IMR-90 (cell line): ENCODE data around the gene KCTD5. TPM values are rescaled to one million over a fixed set of nuclear protein-coding genes. Genes with fewer than 3 reads are reported as not detected.
"Not testable (repeated sequence)": the region's sequence is repeated elsewhere in the genome, so short reads cannot be mapped to it uniquely, and the experiment has no call there.

Experiments
- ATAC-seq: fragments of 200-7000 bp; cut with Tn5 transposase; 2 replicates; pipeline ENCODE4 v1.9.1; 2020; ENCODE audit warnings: low read depth, mild to moderate bottlenecking, moderate library complexity
- BruUV-seq: library from RNA; stranded (reverse); fragments of 400-500 nt; replicated peaks from 2 replicates; lab custom pipeline; 2021; lab: Mats Ljungman, UMichigan
- CTCF ChIA-PET: fragments of 300-600 bp; formaldehyde crosslinking; extraction: SDS; loops from one replicate; lab custom pipeline; 2021; ENCODE audit warnings: antibody characterized with exemption; lab: Yijun Ruan, JAX
- POLR2A ChIA-PET: fragments of 300-600 bp; sonication (Branson Sonifier 250); formaldehyde crosslinking; loops from one replicate; lab custom pipeline; 2022; ENCODE audit warnings: antibody characterized with exemption; ENCODE audit not compliant: unreplicated experiment; lab: Charles Lee
- DNase-seq: peaks from one replicate; pipeline ENCODE4 v3.0.0; 2013
- H2AFZ ChIP-seq: replicated peaks from 2 replicates; pipeline ENCODE3; 2013; ENCODE audit warnings: low read length, mild to moderate bottlenecking; ENCODE audit not compliant: poor library complexity
- H2AK5ac ChIP-seq: 2 replicates; pipeline ENCODE4 v1.6.1; 2013; ENCODE audit warnings: low read depth, low read length, inconsistent platforms
- H2AK9ac ChIP-seq: replicated peaks from 2 replicates; pipeline ENCODE3; 2013; ENCODE audit warnings: mild to moderate bottlenecking, low read depth, low read length, moderate library complexity; ENCODE audit not compliant: poor library complexity
- H2BK120ac ChIP-seq: 2 replicates; pipeline ENCODE4 v1.6.1; 2013; ENCODE audit warnings: low read depth, low read length, inconsistent platforms
- H2BK15ac ChIP-seq: 3 replicates; pipeline ENCODE4 v1.6.1; 2013; ENCODE audit warnings: low read depth, low read length, inconsistent platforms
- H2BK20ac ChIP-seq: 2 replicates; pipeline ENCODE4 v1.6.1; 2013; ENCODE audit warnings: low read depth, mild to moderate bottlenecking, inconsistent platforms, low read length, moderate library complexity
- H2BK5ac ChIP-seq: 2 replicates; pipeline ENCODE4 v1.6.1; 2013; ENCODE audit warnings: mild to moderate bottlenecking, low read depth, low read length, inconsistent platforms; ENCODE audit not compliant: poor library complexity, severe bottlenecking
- H3K14ac ChIP-seq: replicated peaks from 2 replicates; pipeline ENCODE4 v1.6.1; 2013; ENCODE audit warnings: low read depth, low read length, inconsistent platforms
- H3K18ac ChIP-seq: 2 replicates; pipeline ENCODE4 v1.6.1; 2013; ENCODE audit warnings: low read depth, low read length, control low read depth
- H3K23ac ChIP-seq: 2 replicates; pipeline ENCODE4 v1.6.1; 2013; ENCODE audit warnings: low read depth, low read length, inconsistent platforms
- H3K27ac ChIP-seq: 2 replicates; pipeline ENCODE4 v1.5.1; 2013; ENCODE audit warnings: mild to moderate bottlenecking, control low read depth, low read length; ENCODE audit not compliant: insufficient read depth
- H3K27me3 ChIP-seq: 2 replicates; pipeline ENCODE4 v1.6.1; 2013; ENCODE audit warnings: low read length; ENCODE audit not compliant: control insufficient read depth, insufficient read depth
- H3K36me3 ChIP-seq: 2 replicates; pipeline ENCODE4 v1.6.1; 2013; ENCODE audit warnings: low read length, mixed read lengths; ENCODE audit not compliant: control insufficient read depth, insufficient read depth
- H3K4ac ChIP-seq: 2 replicates; pipeline ENCODE4 v1.6.1; 2013; ENCODE audit warnings: low read depth, low read length, inconsistent platforms
- H3K4me1 ChIP-seq: 2 replicates; pipeline ENCODE4 v1.6.1; 2013; ENCODE audit warnings: low read length, mixed read lengths; ENCODE audit not compliant: control insufficient read depth, insufficient read depth
- H3K4me2 ChIP-seq: 2 replicates; pipeline ENCODE4 v1.6.1; 2013; ENCODE audit warnings: low read depth, mild to moderate bottlenecking, control low read depth, low read length, moderate library complexity
- H3K4me3 ChIP-seq: 2 replicates; pipeline ENCODE4 v1.5.1; 2013; ENCODE audit warnings: low read depth, mild to moderate bottlenecking, control low read depth, low read length, moderate library complexity; ENCODE audit not compliant: insufficient read depth
- H3K56ac ChIP-seq: 2 replicates; pipeline ENCODE4 v1.6.1; 2013; ENCODE audit warnings: low read length, inconsistent platforms; ENCODE audit not compliant: insufficient read depth; ENCODE audit errors: extremely low read depth
- H3K79me1 ChIP-seq, 2 experiments: 2 replicates each; pipeline ENCODE4 v1.6.1; 2013; ENCODE audit warnings: low read length in 2 of 2, inconsistent platforms in 1 of 2, low read depth in 1 of 2
- H3K9ac ChIP-seq: 2 replicates; pipeline ENCODE4 v1.6.1; 2013; ENCODE audit warnings: low read depth, low read length, control low read depth
- H3K9me1 ChIP-seq: 2 replicates; pipeline ENCODE4 v1.6.1; 2013; ENCODE audit warnings: low read length, inconsistent platforms; ENCODE audit not compliant: insufficient read depth
- H3K9me3 ChIP-seq: 2 replicates; pipeline ENCODE4 v1.6.1; 2013; ENCODE audit warnings: low read length; ENCODE audit not compliant: control insufficient read depth, insufficient read depth
- H4K20me1 ChIP-seq: 2 replicates; pipeline ENCODE4 v1.6.1; 2013; ENCODE audit warnings: low read length, inconsistent platforms; ENCODE audit not compliant: insufficient read depth
- H4K5ac ChIP-seq: 2 replicates; pipeline ENCODE4 v1.6.1; 2013; ENCODE audit warnings: mild to moderate bottlenecking, low read depth, low read length, control low read depth
- H4K8ac ChIP-seq, 2 experiments: 2 replicates each; pipeline ENCODE4 v1.6.1; 2013; ENCODE audit warnings: low read depth in 2 of 2, low read length in 2 of 2, control low read depth in 1 of 2, inconsistent platforms in 1 of 2
- H4K91ac ChIP-seq: 2 replicates; pipeline ENCODE4 v1.6.1; 2013; ENCODE audit warnings: low read depth, low read length, inconsistent platforms; ENCODE audit not compliant: insufficient read depth
- WGBS, 2 experiments: methylation state at CpG; one replicate each; pipeline versions ENCODE4 v1.1.5 to v1.1.7; 2013; ENCODE audit warnings: missing lambda C conversion rate in 2 of 2; ENCODE audit not compliant: insufficient read length in 1 of 2; ENCODE audit errors: extremely low coverage in 2 of 2; 5-methylcytosine and 5-hydroxymethylcytosine counted together
- dilution Hi-C: fragments of 300-500 bp; cut with HindIII; formaldehyde crosslinking; loops from one replicate; pipeline ENCODE4 v1.14.3; 2018; ENCODE audit warnings: low sequenced_read_pairs; ENCODE audit not compliant: unreplicated experiment
- in situ Hi-C: fragments of 300-500 bp; cut with MboI; formaldehyde crosslinking; loops from 3 replicates; pipeline ENCODE4 v1.14.3; 2019; ENCODE audit warnings: low sequenced_read_pairs, inconsistent platforms, mixed read lengths
- intact Hi-C: fragments of 100-400 bp; cut with micrococcal nuclease; formaldehyde crosslinking; loops from 2 replicates; pipeline ENCODE4 v1.10.0; 2022
- polyA plus RNA-seq, 3 experiments: library from polyadenylated mRNA; depleted of rRNA; stranded (reverse); fragments of >200 nt; gene quantifications; 2 replicates each; pipeline ENCODE4 v1.2.3, GENCODE V29; 2012; ENCODE audit warnings: low replicate concordance in 1 of 3
- total RNA-seq: library from RNA; depleted of rRNA; stranded (reverse); fragments of >200 nt; gene quantifications from 2 replicates; pipeline ENCODE4 v1.2.3, GENCODE V29; 2012
- TF ChIP-seq, protein P1 (sequence below): conservative IDR thresholded peaks from 2 replicates; pipeline ENCODE4 v1.5.1; 2012; ENCODE audit warnings: mild to moderate bottlenecking, low read depth, low read length, improper control_type of control experiment

KCTD5 gene
- total and polyA plus RNA-seq, 2 of the 4 experiments (the other 2 are of a cell fraction): 17.2 to 56.2 TPM

DNA sequence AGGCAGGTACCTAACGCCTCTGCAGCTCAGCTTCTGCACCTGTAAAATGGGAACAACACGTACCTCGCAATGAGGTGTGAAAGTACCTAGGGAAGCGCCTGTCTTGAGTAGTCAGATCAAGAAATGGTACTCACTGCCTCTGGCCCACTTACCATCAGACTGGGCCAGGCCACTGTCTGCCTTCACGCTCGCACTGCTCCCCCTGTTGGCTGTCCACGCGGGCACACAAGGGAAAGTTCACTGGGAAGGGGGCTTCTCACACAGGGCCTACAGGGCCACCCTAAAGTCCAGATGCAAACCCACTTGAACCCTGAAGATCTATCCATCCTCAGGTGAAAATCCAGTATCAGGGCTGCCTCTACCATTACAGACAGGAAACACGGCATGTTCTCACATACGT is 11.1 kb upstream of the KCTD5 start:
- in situ Hi-C loops, H3K23ac ChIP-seq, BruUV-seq, H3K14ac ChIP-seq, H3K9ac ChIP-seq, H3K27ac ChIP-seq, H3K18ac ChIP-seq, H4K8ac ChIP-seq, intact Hi-C loops, H3K56ac ChIP-seq, H3K27me3 ChIP-seq, DNase-seq, H4K5ac ChIP-seq, H3K4me1 ChIP-seq, POLR2A ChIA-PET, H4K91ac ChIP-seq, H3K4me2 ChIP-seq, H3K9me3 ChIP-seq, H3K4me3 ChIP-seq, dilution Hi-C loops, H2BK15ac ChIP-seq, H2BK5ac ChIP-seq, H2AFZ ChIP-seq, CTCF ChIA-PET, H2AK9ac ChIP-seq, H3K4ac ChIP-seq, H2BK20ac ChIP-seq, H3K9me1 ChIP-seq, ATAC-seq, H4K20me1 ChIP-seq, H2BK120ac ChIP-seq, H2AK5ac ChIP-seq: not testable (repeated sequence)
- TF ChIP-seq, protein P1, sequence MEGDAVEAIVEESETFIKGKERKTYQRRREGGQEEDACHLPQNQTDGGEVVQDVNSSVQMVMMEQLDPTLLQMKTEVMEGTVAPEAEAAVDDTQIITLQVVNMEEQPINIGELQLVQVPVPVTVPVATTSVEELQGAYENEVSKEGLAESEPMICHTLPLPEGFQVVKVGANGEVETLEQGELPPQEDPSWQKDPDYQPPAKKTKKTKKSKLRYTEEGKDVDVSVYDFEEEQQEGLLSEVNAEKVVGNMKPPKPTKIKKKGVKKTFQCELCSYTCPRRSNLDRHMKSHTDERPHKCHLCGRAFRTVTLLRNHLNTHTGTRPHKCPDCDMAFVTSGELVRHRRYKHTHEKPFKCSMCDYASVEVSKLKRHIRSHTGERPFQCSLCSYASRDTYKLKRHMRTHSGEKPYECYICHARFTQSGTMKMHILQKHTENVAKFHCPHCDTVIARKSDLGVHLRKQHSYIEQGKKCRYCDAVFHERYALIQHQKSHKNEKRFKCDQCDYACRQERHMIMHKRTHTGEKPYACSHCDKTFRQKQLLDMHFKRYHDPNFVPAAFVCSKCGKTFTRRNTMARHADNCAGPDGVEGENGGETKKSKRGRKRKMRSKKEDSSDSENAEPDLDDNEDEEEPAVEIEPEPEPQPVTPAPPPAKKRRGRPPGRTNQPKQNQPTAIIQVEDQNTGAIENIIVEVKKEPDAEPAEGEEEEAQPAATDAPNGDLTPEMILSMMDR: 0 out of 2 replicates have a peak, but pooled peaks have one; percentile 14
- peaks cover 8 to 19% of the 10 kb centered on the region in 2 experiments for H3K79me1 ChIP-seq
- WGBS, 2 experiments: 93% methylated on average over 2 of the region's 10 CpGs; no CpG with 5 or more reads in 1 of the 2 experiments
- H3K36me3 ChIP-seq: peaks cover 12% of the 10 kb centered on the region
